Liver (tissue), 3 donors: ENCODE data around the gene NLRP10.

Experiments
- EGR1 ChIP-seq, 2 donors: IDR thresholded peaks; 2 replicates each; pipeline ENCODE4 v1.6.1; 2016 to 2018; ENCODE audit warnings: antibody characterized with exemption in 2 of 2, low read depth in 2 of 2
- GABPA ChIP-seq, 2 donors: IDR thresholded peaks in 1 of 2; conservative IDR thresholded peaks in 1 of 2; 2 replicates each; pipeline ENCODE4 v1.6.1; 2016; ENCODE audit warnings: antibody characterized with exemption in 2 of 2, mild to moderate bottlenecking in 1 of 2, moderate library complexity in 1 of 2
- RXRA ChIP-seq, 2 donors: IDR thresholded peaks; 2 replicates each; pipeline ENCODE4 v1.6.1; 2017 to 2018; ENCODE audit warnings: antibody characterized with exemption in 2 of 2, mild to moderate bottlenecking in 1 of 2
- YY1 ChIP-seq: IDR thresholded peaks from 2 replicates; pipeline ENCODE4 v1.6.1; 2016; ENCODE audit warnings: antibody characterized with exemption, mild to moderate bottlenecking
- TF ChIP-seq, protein P1 (sequence below): fragments of 150-350 bp; IDR thresholded peaks from 2 replicates; pipeline ENCODE4 v1.5.1; 2017; ENCODE audit warnings: improper control_type of control experiment, low read depth, low read length; ENCODE audit not compliant: missing input control
- TF ChIP-seq, protein P2 (sequence below): IDR thresholded peaks from 2 replicates; pipeline ENCODE4 v1.6.1; 2016; ENCODE audit warnings: antibody characterized with exemption, mild to moderate bottlenecking
- donor health status: healthy.
- donor health status: healthy.

DNA sequence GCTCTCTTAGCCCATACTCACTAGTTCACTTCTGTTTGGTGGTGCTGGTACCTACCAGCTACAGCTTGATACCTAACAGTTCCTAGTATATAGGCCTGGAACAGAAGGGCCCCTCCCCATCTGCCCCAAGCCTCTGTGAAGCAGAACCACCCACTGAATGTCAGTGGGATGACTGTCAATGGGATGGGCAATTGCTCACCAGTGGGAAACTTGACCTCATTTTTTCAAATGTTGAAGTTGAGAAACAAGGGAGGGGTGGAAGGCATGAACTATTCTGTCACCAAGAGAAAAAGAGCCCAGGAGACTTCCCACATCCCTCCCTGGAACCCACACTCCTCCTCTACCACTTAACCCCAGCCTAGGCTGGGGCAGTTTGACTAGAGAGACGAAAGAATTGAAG, at the start of gene NLRP10:
- TF ChIP-seq, protein P1, sequence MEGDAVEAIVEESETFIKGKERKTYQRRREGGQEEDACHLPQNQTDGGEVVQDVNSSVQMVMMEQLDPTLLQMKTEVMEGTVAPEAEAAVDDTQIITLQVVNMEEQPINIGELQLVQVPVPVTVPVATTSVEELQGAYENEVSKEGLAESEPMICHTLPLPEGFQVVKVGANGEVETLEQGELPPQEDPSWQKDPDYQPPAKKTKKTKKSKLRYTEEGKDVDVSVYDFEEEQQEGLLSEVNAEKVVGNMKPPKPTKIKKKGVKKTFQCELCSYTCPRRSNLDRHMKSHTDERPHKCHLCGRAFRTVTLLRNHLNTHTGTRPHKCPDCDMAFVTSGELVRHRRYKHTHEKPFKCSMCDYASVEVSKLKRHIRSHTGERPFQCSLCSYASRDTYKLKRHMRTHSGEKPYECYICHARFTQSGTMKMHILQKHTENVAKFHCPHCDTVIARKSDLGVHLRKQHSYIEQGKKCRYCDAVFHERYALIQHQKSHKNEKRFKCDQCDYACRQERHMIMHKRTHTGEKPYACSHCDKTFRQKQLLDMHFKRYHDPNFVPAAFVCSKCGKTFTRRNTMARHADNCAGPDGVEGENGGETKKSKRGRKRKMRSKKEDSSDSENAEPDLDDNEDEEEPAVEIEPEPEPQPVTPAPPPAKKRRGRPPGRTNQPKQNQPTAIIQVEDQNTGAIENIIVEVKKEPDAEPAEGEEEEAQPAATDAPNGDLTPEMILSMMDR = no peak
- TF ChIP-seq EGR1 (IDR thresholded peaks at IDR 0.05; ENCODE audit: low read depth in 2 of 2) (no peak), YY1 (no peak), GABPA (IDR thresholded peaks at IDR 0.05 in 1 of 2, conservative IDR thresholded peaks at IDR 0.05 in 1 of 2) (no peak), RXRA (IDR thresholded peaks at IDR 0.05) (no peak)
- TF ChIP-seq, protein P2, sequence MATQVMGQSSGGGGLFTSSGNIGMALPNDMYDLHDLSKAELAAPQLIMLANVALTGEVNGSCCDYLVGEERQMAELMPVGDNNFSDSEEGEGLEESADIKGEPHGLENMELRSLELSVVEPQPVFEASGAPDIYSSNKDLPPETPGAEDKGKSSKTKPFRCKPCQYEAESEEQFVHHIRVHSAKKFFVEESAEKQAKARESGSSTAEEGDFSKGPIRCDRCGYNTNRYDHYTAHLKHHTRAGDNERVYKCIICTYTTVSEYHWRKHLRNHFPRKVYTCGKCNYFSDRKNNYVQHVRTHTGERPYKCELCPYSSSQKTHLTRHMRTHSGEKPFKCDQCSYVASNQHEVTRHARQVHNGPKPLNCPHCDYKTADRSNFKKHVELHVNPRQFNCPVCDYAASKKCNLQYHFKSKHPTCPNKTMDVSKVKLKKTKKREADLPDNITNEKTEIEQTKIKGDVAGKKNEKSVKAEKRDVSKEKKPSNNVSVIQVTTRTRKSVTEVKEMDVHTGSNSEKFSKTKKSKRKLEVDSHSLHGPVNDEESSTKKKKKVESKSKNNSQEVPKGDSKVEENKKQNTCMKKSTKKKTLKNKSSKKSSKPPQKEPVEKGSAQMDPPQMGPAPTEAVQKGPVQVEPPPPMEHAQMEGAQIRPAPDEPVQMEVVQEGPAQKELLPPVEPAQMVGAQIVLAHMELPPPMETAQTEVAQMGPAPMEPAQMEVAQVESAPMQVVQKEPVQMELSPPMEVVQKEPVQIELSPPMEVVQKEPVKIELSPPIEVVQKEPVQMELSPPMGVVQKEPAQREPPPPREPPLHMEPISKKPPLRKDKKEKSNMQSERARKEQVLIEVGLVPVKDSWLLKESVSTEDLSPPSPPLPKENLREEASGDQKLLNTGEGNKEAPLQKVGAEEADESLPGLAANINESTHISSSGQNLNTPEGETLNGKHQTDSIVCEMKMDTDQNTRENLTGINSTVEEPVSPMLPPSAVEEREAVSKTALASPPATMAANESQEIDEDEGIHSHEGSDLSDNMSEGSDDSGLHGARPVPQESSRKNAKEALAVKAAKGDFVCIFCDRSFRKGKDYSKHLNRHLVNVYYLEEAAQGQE = no peak
